Measurements from ENCODE around the gene SCGB1C1.

SCGB1C1 gene

GRCh38 chr11:205221-206001, 12.5 kb downstream of the SCGB1C1 start:
- no peak for DNase-seq

- no peak for DNase-seq
Observed at GRCh38 chr11:206002-206384, 13.1 kb downstream of the SCGB1C1 start.

- no peak for DNase-seq
Observed at GRCh38 chr11:206526-207207, 13.8 kb downstream of the SCGB1C1 start.

- DNase-seq, result peak; percentile 91
Observed at GRCh38 chr11:207208-207862, 14.5 kb downstream of the SCGB1C1 start, which contains the start of the genes BET1L and RIC8A. TSS of gene BET1L (minus strand) at chr11:207399. CDS start at chr11:207321, 78 bp downstream. TSS of gene RIC8A (plus strand) at chr11:207708. CDS start at chr11:208855, 1,147 bp downstream.

GRCh38 chr11:207863-208180, 14.9 kb downstream of the SCGB1C1 start:
- no peak for DNase-seq

GRCh38 chr11:208181-208916, 15.5 kb downstream of the SCGB1C1 start:
- DNase-seq, result peak; percentile 76

GRCh38 chr11:208917-209260, 16.0 kb downstream of the SCGB1C1 start:
- DNase-seq, result no peak

- no peak for DNase-seq
Observed at GRCh38 chr11:209275-210121, 16.6 kb downstream of the SCGB1C1 start.

- DNase-seq, result no peak
Observed at GRCh38 chr11:210122-210802, 17.4 kb downstream of the SCGB1C1 start.

GRCh38 chr11:210803-211180, 17.9 kb downstream of the SCGB1C1 start:
- DNase-seq, result no peak

GRCh38 chr11:211295-211694, 18.4 kb downstream of the SCGB1C1 start:
- no peak for DNase-seq

- no peak for DNase-seq
Observed at GRCh38 chr11:211741-212140, 18.9 kb downstream of the SCGB1C1 start.

- no peak for DNase-seq
Observed at GRCh38 chr11:212150-213100, 19.5 kb downstream of the SCGB1C1 start.

- no peak for DNase-seq
Observed at GRCh38 chr11:213111-213510, 20.2 kb downstream of the SCGB1C1 start.

GRCh38 chr11:214083-214482, 21.2 kb downstream of the SCGB1C1 start:
- DNase-seq, result no peak

- DNase-seq, result no peak
Observed at GRCh38 chr11:215581-216037, 22.7 kb downstream of the SCGB1C1 start.

GRCh38 chr11:216081-216974, 23.4 kb downstream of the SCGB1C1 start:
- DNase-seq, result no peak

GRCh38 chr11:217704-218103, 24.8 kb downstream of the SCGB1C1 start:
- DNase-seq, result no peak

Data from T-helper 9 cell (primary cell).